H9 (cell line): ENCODE data around the gene IL1RAPL2. TPM values are rescaled to one million over a fixed set of nuclear protein-coding genes. Genes with fewer than 3 reads are reported as not detected.

Source experiments
- DNase-seq: peaks from one replicate; pipeline ENCODE4 v3.0.0-alpha.2; 2017
- H2AFZ ChIP-seq: one replicate; pipeline ENCODE4 v1.6.1; 2013; ENCODE audit warnings: mild to moderate bottlenecking, low read length, control low read depth, moderate library complexity
- H2AK5ac ChIP-seq: 2 replicates; pipeline ENCODE4 v1.6.1; 2013; ENCODE audit warnings: low read length, control low read depth, mixed read lengths; ENCODE audit not compliant: insufficient read length
- H2BK120ac ChIP-seq: one replicate; pipeline ENCODE4 v1.6.1; 2013; ENCODE audit warnings: low read depth, mild to moderate bottlenecking, low read length, control low read depth, inconsistent platforms; ENCODE audit not compliant: poor library complexity, severe bottlenecking
- H2BK12ac ChIP-seq: 2 replicates; pipeline ENCODE4 v1.6.1; 2013; ENCODE audit warnings: low read length, control low read depth, mixed read lengths, low read depth; ENCODE audit not compliant: insufficient read length
- H2BK15ac ChIP-seq: 2 replicates; pipeline ENCODE4 v1.6.1; 2013; ENCODE audit warnings: low read depth, low read length, control low read depth
- H2BK20ac ChIP-seq: one replicate; pipeline ENCODE4 v1.6.1; 2013; ENCODE audit warnings: low read depth, mild to moderate bottlenecking, low read length, control low read depth, inconsistent platforms; ENCODE audit not compliant: poor library complexity, severe bottlenecking
- H2BK5ac ChIP-seq: 2 replicates; pipeline ENCODE4 v1.6.1; 2013; ENCODE audit warnings: low read length, control low read depth, mixed read lengths; ENCODE audit not compliant: insufficient read length
- H3K14ac ChIP-seq: 2 replicates; pipeline ENCODE4 v1.6.1; 2013; ENCODE audit warnings: low read length, control low read depth; ENCODE audit not compliant: insufficient read depth
- H3K18ac ChIP-seq: 2 replicates; pipeline ENCODE4 v1.6.1; 2013; ENCODE audit warnings: low read depth, mild to moderate bottlenecking, mixed read lengths, low read length, control low read depth; ENCODE audit not compliant: insufficient read length
- H3K23ac ChIP-seq: 2 replicates; pipeline ENCODE4 v1.6.1; 2013; ENCODE audit warnings: low read length, control low read depth, mixed read lengths, low read depth; ENCODE audit not compliant: insufficient read length
- H3K23me2 ChIP-seq: 2 replicates; pipeline ENCODE4 v1.6.1; 2013; ENCODE audit warnings: low read depth, mild to moderate bottlenecking, mixed read lengths, low read length, control low read depth; ENCODE audit not compliant: insufficient read length, poor library complexity, severe bottlenecking
- H3K27ac ChIP-seq: 2 replicates; pipeline ENCODE4 v1.5.1; 2013; ENCODE audit warnings: low read length, control low read depth, mixed read lengths, low read depth; ENCODE audit not compliant: insufficient read length
- H3K27me3 ChIP-seq: 2 replicates; pipeline ENCODE4 v1.6.1; 2013; ENCODE audit warnings: low read length, control low read depth, inconsistent platforms; ENCODE audit not compliant: insufficient read depth
- H3K4ac ChIP-seq: 2 replicates; pipeline ENCODE4 v1.6.1; 2013; ENCODE audit warnings: low read depth, mild to moderate bottlenecking, control low read depth, inconsistent platforms, low read length, moderate library complexity
- H3K4me1 ChIP-seq: 2 replicates; pipeline ENCODE4 v1.6.1; 2013; ENCODE audit warnings: low read length, control low read depth, inconsistent platforms; ENCODE audit not compliant: insufficient read depth
- H3K4me2 ChIP-seq: 2 replicates; pipeline ENCODE4 v1.6.1; 2013; ENCODE audit warnings: low read length, control low read depth, mixed read lengths; ENCODE audit not compliant: insufficient read length, insufficient read depth
- H3K56ac ChIP-seq: 2 replicates; pipeline ENCODE4 v1.6.1; 2013; ENCODE audit warnings: low read depth, mild to moderate bottlenecking, mixed read lengths, low read length, control low read depth; ENCODE audit not compliant: insufficient read length
- H3K79me1 ChIP-seq: 2 replicates; pipeline ENCODE4 v1.6.1; 2013; ENCODE audit warnings: low read depth, mild to moderate bottlenecking, moderate library complexity, low read length, control low read depth, inconsistent platforms; ENCODE audit not compliant: insufficient read depth, poor library complexity, severe bottlenecking
- H3K79me2 ChIP-seq: 2 replicates; pipeline ENCODE4 v1.6.1; 2013; ENCODE audit warnings: low read length, control low read depth, inconsistent platforms; ENCODE audit not compliant: insufficient read depth
- H3K9ac ChIP-seq: 2 replicates; pipeline ENCODE4 v1.6.1; 2013; ENCODE audit warnings: low read length, control low read depth, mixed read lengths; ENCODE audit not compliant: insufficient read length; ENCODE audit errors: extremely low read depth
- H3K9me3 ChIP-seq: one replicate; pipeline ENCODE4 v1.6.1; 2013; ENCODE audit warnings: low read depth, low read length, inconsistent platforms; ENCODE audit not compliant: control insufficient read depth
- H3T11ph ChIP-seq: one replicate; pipeline ENCODE4 v1.6.1; 2013; ENCODE audit warnings: mild to moderate bottlenecking, low read length, control low read depth, inconsistent platforms
- H4K20me1 ChIP-seq: one replicate; pipeline ENCODE4 v1.6.1; 2013; ENCODE audit not compliant: control insufficient read depth, insufficient read length, insufficient read depth
- H4K5ac ChIP-seq: 2 replicates; pipeline ENCODE4 v1.6.1; 2013; ENCODE audit warnings: low read depth, mild to moderate bottlenecking, mixed read lengths, low read length, control low read depth; ENCODE audit not compliant: insufficient read length
- H4K8ac ChIP-seq: replicated peaks from 2 replicates; pipeline ENCODE4 v1.6.1; 2013; ENCODE audit warnings: low read length, control low read depth, mixed read lengths, low read depth; ENCODE audit not compliant: insufficient read length
- H4K91ac ChIP-seq: 2 replicates; pipeline ENCODE4 v1.6.1; 2013; ENCODE audit warnings: low read depth, mild to moderate bottlenecking, moderate library complexity, mixed read lengths, low read length, control low read depth; ENCODE audit not compliant: insufficient read length
- H3K27ac Mint-ChIP-seq, 3 experiments: 2 replicates in 2 of 3; 3 replicates in 1 of 3; pipeline ENCODE4 v1.8.0; 2020 to 2021; ENCODE audit warnings: mixed read lengths in 3 of 3, mild to moderate bottlenecking in 1 of 3, moderate library complexity in 1 of 3
- H3K27me3 Mint-ChIP-seq: 2 replicates; pipeline ENCODE4 v1.8.0; 2021; ENCODE audit warnings: low read depth, mild to moderate bottlenecking, moderate library complexity, mixed read lengths
- H3K36me3 Mint-ChIP-seq, 3 experiments: 2 replicates in 2 of 3; 3 replicates in 1 of 3; pipeline ENCODE4 v1.8.0; 2020 to 2021; ENCODE audit warnings: low read depth in 3 of 3, mixed read lengths in 3 of 3; ENCODE audit not compliant: insufficient read depth in 1 of 3
- H3K4me1 Mint-ChIP-seq, 2 experiments: 2 replicates each; pipeline ENCODE4 v1.8.0; 2020; ENCODE audit warnings: mixed read lengths in 2 of 2
- H3K4me3 Mint-ChIP-seq, 2 experiments: 2 replicates in 1 of 2; 3 replicates in 1 of 2; pipeline ENCODE4 v1.8.0; 2020 to 2021; ENCODE audit warnings: mild to moderate bottlenecking in 2 of 2, mixed read lengths in 2 of 2, moderate library complexity in 1 of 2
- H3K9me3 Mint-ChIP-seq, 2 experiments: 2 replicates in 1 of 2; 3 replicates in 1 of 2; pipeline ENCODE4 v1.8.0; 2020; ENCODE audit warnings: mild to moderate bottlenecking in 2 of 2, mixed read lengths in 2 of 2, moderate library complexity in 1 of 2
- WGBS: extraction: QIAGEN DNeasy Blood & Tissue Kit; methylation state at CpG from one replicate; pipeline ENCODE4 v1.1.7; 2013; ENCODE audit warnings: missing lambda C conversion rate, low lambda C conversion rate, mixed read lengths; ENCODE audit not compliant: insufficient read length; ENCODE audit errors: extremely low coverage; 5-methylcytosine and 5-hydroxymethylcytosine counted together
- total RNA-seq: library from RNA; stranded (reverse); gene quantifications from 2 replicates; pipeline ENCODE4 v1.2.1, GENCODE V29; 2021
- TF ChIP-seq, protein P1 (sequence below): fragments of 200-600 bp; sonication (generic); conservative IDR thresholded peaks from 3 replicates; pipeline ENCODE4 v1.8.0; 2021; ENCODE audit warnings: antibody characterized with exemption, mild to moderate bottlenecking

The IL1RAPL2 gene
- total RNA-seq, 1 experiment from 2014 or later, result not detected

DNA sequence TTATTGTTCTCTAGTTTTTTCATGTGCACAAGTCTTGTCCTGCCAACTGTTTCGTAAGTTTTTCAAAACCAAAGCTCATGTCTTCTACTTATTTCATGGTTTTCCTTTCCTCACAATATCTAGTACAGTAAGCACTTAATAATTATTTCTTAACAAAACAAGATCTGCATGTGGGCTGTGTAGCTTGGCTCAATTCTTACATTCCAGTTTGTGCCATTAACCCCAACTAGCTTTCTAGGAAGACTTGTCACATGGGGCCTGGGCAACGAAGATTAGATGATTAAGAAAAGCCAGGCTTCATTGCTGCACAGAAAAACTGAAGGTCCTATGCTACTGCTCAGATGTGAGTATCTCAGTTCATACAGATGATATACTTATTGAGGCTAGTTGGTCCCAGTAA, 809.8 kb downstream of the IL1RAPL2 start:
- Mint-ChIP-seq H3K27ac (no peak overlapping the region), H3K4me3 (no peak overlapping the region), H3K4me1 (no peaks in the 10 kb centered on the region), H3K36me3 (peaks cover 0 to 5% (median 5%) of the 10 kb centered on the region in 3 experiments; a peak in 2 of 7 replicates), H3K27me3 (no peaks in the 10 kb centered on the region), H3K9me3 (peaks cover 18 to 50% of the 10 kb centered on the region in 2 experiments)
- Histone ChIP-seq H3K4ac (no peak overlapping the region), H3K27ac (no peak overlapping the region), H3K9me3 (no peaks in the 10 kb centered on the region), H3K18ac (no peak overlapping the region), H3K79me2 (no peaks in the 10 kb centered on the region), H4K5ac (no peak overlapping the region), H3K56ac (no peak overlapping the region), H4K20me1 (no peaks in the 10 kb centered on the region), H2BK12ac (no peak overlapping the region), H4K8ac (no peak overlapping the region), H3K27me3 (no peaks in the 10 kb centered on the region), H3K4me1 (no peaks in the 10 kb centered on the region), H2AFZ (no peak overlapping the region), H2BK15ac (no peak overlapping the region), H3K23ac (no peak overlapping the region), H2BK5ac (no peak overlapping the region), H3K4me2 (no peak overlapping the region), H3K9ac (no peak overlapping the region), H2BK120ac (no peak overlapping the region), H3K14ac (no peak overlapping the region), H3K23me2 (no peaks in the 10 kb centered on the region), H4K91ac (no peak overlapping the region), H2AK5ac (no peak overlapping the region), H2BK20ac (no peak overlapping the region), H3K79me1 (no peaks in the 10 kb centered on the region), H3T11ph (no peak overlapping the region)
- no CpG with 5 or more reads among the region's 2 CpGs for WGBS
- DNase-seq, result no peak
- TF ChIP-seq, protein P1, sequence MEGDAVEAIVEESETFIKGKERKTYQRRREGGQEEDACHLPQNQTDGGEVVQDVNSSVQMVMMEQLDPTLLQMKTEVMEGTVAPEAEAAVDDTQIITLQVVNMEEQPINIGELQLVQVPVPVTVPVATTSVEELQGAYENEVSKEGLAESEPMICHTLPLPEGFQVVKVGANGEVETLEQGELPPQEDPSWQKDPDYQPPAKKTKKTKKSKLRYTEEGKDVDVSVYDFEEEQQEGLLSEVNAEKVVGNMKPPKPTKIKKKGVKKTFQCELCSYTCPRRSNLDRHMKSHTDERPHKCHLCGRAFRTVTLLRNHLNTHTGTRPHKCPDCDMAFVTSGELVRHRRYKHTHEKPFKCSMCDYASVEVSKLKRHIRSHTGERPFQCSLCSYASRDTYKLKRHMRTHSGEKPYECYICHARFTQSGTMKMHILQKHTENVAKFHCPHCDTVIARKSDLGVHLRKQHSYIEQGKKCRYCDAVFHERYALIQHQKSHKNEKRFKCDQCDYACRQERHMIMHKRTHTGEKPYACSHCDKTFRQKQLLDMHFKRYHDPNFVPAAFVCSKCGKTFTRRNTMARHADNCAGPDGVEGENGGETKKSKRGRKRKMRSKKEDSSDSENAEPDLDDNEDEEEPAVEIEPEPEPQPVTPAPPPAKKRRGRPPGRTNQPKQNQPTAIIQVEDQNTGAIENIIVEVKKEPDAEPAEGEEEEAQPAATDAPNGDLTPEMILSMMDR, result no peak
